HEK293T (cell line): ENCODE results near the gene COLGALT1.
"Not testable (repeated sequence)": the region's sequence is repeated elsewhere in the genome, so short reads cannot be mapped to it uniquely, and the experiment has no call there.

ENCODE experiments used
- CTCF ChIA-PET: fragments of 350-600 bp; formaldehyde crosslinking; extraction: SDS; loops from one replicate; lab custom pipeline; 2021; ENCODE audit warnings: antibody characterized with exemption, inconsistent platforms; lab: Yijun Ruan, JAX
- POLR2A ChIA-PET: fragments of 350-600 bp; formaldehyde crosslinking; extraction: SDS; loops from one replicate; lab custom pipeline; 2020; ENCODE audit warnings: antibody characterized with exemption, inconsistent platforms; lab: Yijun Ruan, JAX
- DNase-seq: peaks from one replicate; pipeline ENCODE4 v3.0.0; 2012; ENCODE audit warnings: mixed read lengths; ENCODE audit errors: extremely low spot score
- ARNT ChIP-seq: fragments of 450-650 bp; IDR thresholded peaks from 2 replicates; pipeline ENCODE4 v1.6.1; 2017; ENCODE audit warnings: mild to moderate bottlenecking
- BHLHE40 ChIP-seq: fragments of 450-650 bp; IDR thresholded peaks from 2 replicates; pipeline ENCODE4 v1.6.1; 2016; ENCODE audit warnings: mild to moderate bottlenecking, moderate library complexity, borderline replicate concordance
- CTBP1 ChIP-seq: fragments of 450-650 bp; IDR thresholded peaks from 2 replicates; pipeline ENCODE4 v1.6.1; 2016; ENCODE audit warnings: borderline replicate concordance
- ELF4 ChIP-seq: fragments of 450-650 bp; IDR thresholded peaks from 2 replicates; pipeline ENCODE4 v1.6.1; 2017; ENCODE audit warnings: antibody characterized with exemption
- FOXA1 ChIP-seq: fragments of 450-650 bp; IDR thresholded peaks from 2 replicates; pipeline ENCODE4 v1.6.1; 2016; ENCODE audit warnings: mild to moderate bottlenecking
- FOXK2 ChIP-seq: fragments of 450-650 bp; IDR thresholded peaks from 2 replicates; pipeline ENCODE4 v1.6.1; 2016; ENCODE audit warnings: mild to moderate bottlenecking
- FOXM1 ChIP-seq: fragments of 450-650 bp; IDR thresholded peaks from 2 replicates; pipeline ENCODE4 v1.6.1; 2017; ENCODE audit warnings: mild to moderate bottlenecking, borderline replicate concordance
- HDGF ChIP-seq: fragments of 450-650 bp; IDR thresholded peaks from 2 replicates; pipeline ENCODE4 v1.6.1; 2017; ENCODE audit warnings: antibody characterized with exemption, borderline replicate concordance
- L3MBTL2 ChIP-seq: fragments of 450-650 bp; conservative IDR thresholded peaks from 2 replicates; pipeline ENCODE4 v1.6.1; 2016; ENCODE audit warnings: mild to moderate bottlenecking
- LEF1 ChIP-seq: fragments of 450-650 bp; IDR thresholded peaks from 2 replicates; pipeline ENCODE4 v1.6.1; 2017; ENCODE audit warnings: mild to moderate bottlenecking, borderline replicate concordance
- NFRKB ChIP-seq: fragments of 450-650 bp; IDR thresholded peaks from 2 replicates; pipeline ENCODE4 v1.6.1; 2016; ENCODE audit warnings: mild to moderate bottlenecking, moderate library complexity
- PKNOX1 ChIP-seq: fragments of 450-650 bp; IDR thresholded peaks from 2 replicates; pipeline ENCODE4 v1.6.1; 2016
- SP1 ChIP-seq: fragments of 450-650 bp; IDR thresholded peaks from 2 replicates; pipeline ENCODE4 v1.6.1; 2017
- SUZ12 ChIP-seq: fragments of 450-650 bp; IDR thresholded peaks from 2 replicates; pipeline ENCODE4 v1.6.1; 2016; ENCODE audit warnings: mild to moderate bottlenecking
- TARDBP ChIP-seq: fragments of 450-650 bp; IDR thresholded peaks from 2 replicates; pipeline ENCODE4 v1.6.1; 2016
- ZNF384 ChIP-seq: fragments of 450-650 bp; IDR thresholded peaks from 2 replicates; pipeline ENCODE4 v1.6.1; 2016

Gene COLGALT1

GRCh38 chr19:17515408-17516149, 39.9 kb upstream of the COLGALT1 start:
- ChIA-PET CTCF (no interaction called here), POLR2A (no interaction called here)
- no peak for DNase-seq
- TF ChIP-seq SUZ12 (no peak), HDGF (no peak)

- DNase-seq = no peak
- POLR2A ChIA-PET = no interaction called here
- TF ChIP-seq FOXM1 (no peak), L3MBTL2 (no peak), NFRKB (no peak), SP1 (no peak)
- CTCF ChIA-PET = no interaction called here
Measured at GRCh38 chr19:17517898-17518297, 37.6 kb upstream of the COLGALT1 start.

GRCh38 chr19:17518654-17519053, 36.8 kb upstream of the COLGALT1 start:
- POLR2A ChIA-PET, DNase-seq: not testable (repeated sequence)
- CTCF ChIA-PET = interaction anchor here (1.2 kb wide), 1 partner anchor 23 kb away, joined by 4 read pairs; no protein-coding TSS in a partner anchor

GRCh38 chr19:17519967-17520366, 35.5 kb upstream of the COLGALT1 start:
- CTCF ChIA-PET = no interaction called here

GRCh38 chr19:17520865-17521264, 34.6 kb upstream of the COLGALT1 start:
- ChIA-PET POLR2A (no interaction called here), CTCF (no interaction called here)
- no peak for TF ChIP-seq SUZ12
- no peak for TF ChIP-seq L3MBTL2
- TF ChIP-seq HDGF = no peak
- TF ChIP-seq CTBP1 = no peak
- DNase-seq = no peak

More at GRCh38 chr19:17519967-17520366, 35.5 kb upstream of the COLGALT1 start:
- TF ChIP-seq L3MBTL2 = no peak
- no peak for TF ChIP-seq NFRKB
- no peak for TF ChIP-seq SP1
- no peak for TF ChIP-seq ELF4
- TF ChIP-seq FOXA1 = no peak
- no peak for TF ChIP-seq PKNOX1
- TF ChIP-seq FOXM1 = no peak
- TF ChIP-seq ARNT = no peak
- TF ChIP-seq LEF1 = no peak
- no peak for TF ChIP-seq SUZ12
- no peak for TF ChIP-seq TARDBP
- no peak for TF ChIP-seq ZNF384
- TF ChIP-seq HDGF = no peak
- no peak for TF ChIP-seq FOXK2
- no peak for TF ChIP-seq CTBP1
- no peak for TF ChIP-seq BHLHE40
- POLR2A ChIA-PET = interaction anchor here (0.9 kb wide), 1 partner anchor 8 kb away, joined by 6 read pairs; the partner anchor contains the start of gene PGLS
- DNase-seq = no peak

- ChIA-PET POLR2A (interaction anchor here (2.5 kb wide), 1 partner anchor 12 kb away, joined by 16 read pairs; the partner anchor contains the start of gene PGLS), CTCF (interaction anchor here (0.6 kb wide), 1 partner anchor 123 kb away, joined by 3 read pairs; no protein-coding TSS in a partner anchor)
- DNase-seq = no peak
- no peak for TF ChIP-seq PKNOX1
- no peak for TF ChIP-seq FOXK2
- no peak for TF ChIP-seq ARNT
- TF ChIP-seq ZNF384 = no peak
- no peak for TF ChIP-seq LEF1
- TF ChIP-seq SP1 = no peak
- no peak for TF ChIP-seq BHLHE40
Measured at GRCh38 chr19:17522988-17523872, 32.2 kb upstream of the COLGALT1 start.

GRCh38 chr19:17524651-17525050, 30.8 kb upstream of the COLGALT1 start:
- DNase-seq = no peak
- CTCF ChIA-PET = no interaction called here
- POLR2A ChIA-PET = no interaction called here
- no peak for TF ChIP-seq L3MBTL2
- no peak for TF ChIP-seq ZNF384
- TF ChIP-seq LEF1 = no peak
- TF ChIP-seq TARDBP = no peak
- no peak for TF ChIP-seq PKNOX1
- no peak for TF ChIP-seq CTBP1
- no peak for TF ChIP-seq SP1
- no peak for TF ChIP-seq BHLHE40
- TF ChIP-seq ELF4 = no peak
